IPS-20b (cell line): ENCODE results near the gene OSBPL2.

Experiments
- H3K27ac ChIP-seq: one replicate; pipeline ENCODE4 v1.5.1; 2013; ENCODE audit warnings: low read length
- H3K27me3 ChIP-seq: 2 replicates; pipeline ENCODE4 v1.6.1; 2013; ENCODE audit warnings: mild to moderate bottlenecking, low read length, inconsistent platforms; ENCODE audit not compliant: insufficient read depth
- H3K36me3 ChIP-seq: 2 replicates; pipeline ENCODE4 v1.6.1; 2013; ENCODE audit warnings: low read depth, mild to moderate bottlenecking, inconsistent platforms, low read length, moderate library complexity; ENCODE audit not compliant: insufficient read depth
- H3K4me1 ChIP-seq: 2 replicates; pipeline ENCODE4 v1.6.1; 2013; ENCODE audit warnings: mild to moderate bottlenecking, control low read depth, inconsistent platforms, low read length, moderate library complexity; ENCODE audit not compliant: insufficient read depth
- H3K4me3 ChIP-seq: 2 replicates; pipeline ENCODE4 v1.5.1; 2013; ENCODE audit warnings: mild to moderate bottlenecking, low read length, inconsistent platforms
- H3K9ac ChIP-seq: 2 replicates; pipeline ENCODE4 v1.6.1; 2013; ENCODE audit warnings: low read depth, mild to moderate bottlenecking, inconsistent platforms, low read length, moderate library complexity
- H3K9me3 ChIP-seq: 2 replicates; pipeline ENCODE4 v1.6.1; 2013; ENCODE audit warnings: mild to moderate bottlenecking, low read depth, low read length, inconsistent platforms; ENCODE audit not compliant: insufficient read depth

OSBPL2 gene

GRCh38 chr20:62226707-62227590 is 11.4 kb upstream of the OSBPL2 start:
- H3K4me3 ChIP-seq, result no peak overlapping the region
- H3K9me3 ChIP-seq, result no peaks in the 10 kb centered on the region
- peaks cover 43% of the 10 kb centered on the region for H3K27me3 ChIP-seq
- no peak overlapping the region for H3K9ac ChIP-seq
- no peak overlapping the region for H3K27ac ChIP-seq
- H3K4me1 ChIP-seq, result no peaks in the 10 kb centered on the region; the same call in 1 of the 2 replicates
- H3K36me3 ChIP-seq, result no peaks in the 10 kb centered on the region

GRCh38 chr20:62227591-62227976 is 10.7 kb upstream of the OSBPL2 start:
- Histone ChIP-seq H3K27me3 (peaks cover 37% of the 10 kb centered on the region), H3K27ac (no peak overlapping the region)

DNA sequence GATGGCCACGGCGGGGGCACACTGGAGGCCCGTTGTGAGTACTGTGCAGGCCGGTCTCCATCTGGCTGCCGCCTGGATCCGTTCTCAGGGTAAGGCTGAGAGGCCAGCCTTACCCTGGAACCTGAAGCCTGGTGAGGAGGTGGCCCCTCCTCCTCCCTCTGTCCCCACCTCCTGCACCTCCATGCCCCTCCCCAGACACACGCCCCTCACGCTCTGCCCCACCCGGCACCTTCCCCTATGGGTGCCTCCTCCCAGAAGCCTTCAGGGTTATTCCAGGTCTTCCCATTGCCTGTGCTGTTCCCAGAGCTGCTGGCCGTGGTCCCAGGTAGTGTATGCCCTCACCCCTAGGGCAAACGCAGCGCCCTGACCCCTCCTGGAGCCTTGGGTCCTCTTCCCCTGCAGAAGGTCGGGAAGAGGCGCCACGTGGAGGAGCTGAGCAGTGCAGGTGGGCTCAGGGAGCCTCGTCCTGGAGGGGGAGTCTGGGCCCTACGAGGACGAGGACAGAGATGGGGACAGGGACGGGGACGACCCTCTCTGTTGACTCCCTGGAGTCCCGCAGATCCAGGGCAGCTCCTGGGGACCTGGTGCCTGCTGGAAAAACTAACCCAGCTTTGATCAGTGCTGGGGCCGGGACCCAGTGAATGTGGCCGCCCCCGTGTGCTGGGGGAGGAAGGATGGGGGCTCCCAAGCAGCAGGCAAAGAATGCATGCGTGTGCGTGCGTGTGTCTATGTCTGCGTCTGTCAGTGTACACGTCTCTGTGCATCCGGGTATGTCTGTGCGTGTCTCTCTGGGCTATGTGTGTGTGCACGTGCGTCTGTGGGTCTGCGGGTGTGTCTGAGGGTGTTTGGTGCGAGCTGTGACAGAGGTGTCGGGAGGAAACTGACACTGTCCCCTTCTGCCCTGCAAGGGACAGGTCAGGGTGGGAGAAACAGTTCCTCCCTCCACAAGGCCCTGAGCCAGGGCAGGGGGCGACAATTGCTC is 10.1 kb upstream of the OSBPL2 start:
- Histone ChIP-seq H3K36me3 (no peaks in the 10 kb centered on the region), H3K9ac (no peak overlapping the region), H3K4me3 (no peak overlapping the region), H3K4me1 (no peaks in the 10 kb centered on the region; the same call in 1 of the 2 replicates), H3K9me3 (no peaks in the 10 kb centered on the region), H3K27ac (no peak overlapping the region), H3K27me3 (peaks cover 30% of the 10 kb centered on the region)

More at GRCh38 chr20:62227591-62227976, 10.7 kb upstream of the OSBPL2 start:
- Histone ChIP-seq H3K9ac (no peak overlapping the region), H3K9me3 (no peaks in the 10 kb centered on the region), H3K4me1 (no peaks in the 10 kb centered on the region; the same call in 1 of the 2 replicates), H3K36me3 (no peaks in the 10 kb centered on the region), H3K4me3 (no peak overlapping the region)

DNA sequence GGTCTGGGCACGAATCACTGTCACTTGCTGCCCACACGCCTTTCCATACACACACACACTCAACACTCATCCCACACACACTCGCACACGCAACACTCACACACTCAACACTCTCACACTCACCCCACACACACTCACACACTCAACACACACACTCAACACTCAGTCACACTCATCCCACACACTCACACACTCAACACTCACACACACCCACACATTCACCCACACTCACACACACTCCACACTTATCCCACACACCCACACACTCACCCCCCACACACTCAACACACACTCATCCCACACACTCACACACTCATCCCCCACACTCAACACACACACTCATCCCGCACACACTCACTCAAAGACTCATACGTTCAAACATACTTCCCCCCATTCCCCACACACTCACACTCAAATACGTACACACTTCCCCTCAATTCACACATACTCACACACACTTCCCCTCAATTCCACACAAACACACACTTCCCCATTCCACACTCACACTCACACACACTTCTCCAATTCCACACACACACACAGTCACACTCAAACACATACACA is 9.3 kb upstream of the OSBPL2 start:
- Histone ChIP-seq H3K36me3 (no peaks in the 10 kb centered on the region), H3K27ac (no peak overlapping the region), H3K4me3 (no peak overlapping the region), H3K27me3 (peaks cover 22% of the 10 kb centered on the region; the same call in 1 of the 2 replicates), H3K9ac (no peak overlapping the region), H3K4me1 (no peaks in the 10 kb centered on the region; the same call in 1 of the 2 replicates), H3K9me3 (no peaks in the 10 kb centered on the region)

- Histone ChIP-seq H3K4me3 (no peak overlapping the region), H3K9me3 (no peaks in the 10 kb centered on the region), H3K27ac (no peak overlapping the region), H3K4me1 (no peaks in the 10 kb centered on the region; the same call in 1 of the 2 replicates), H3K9ac (no peak overlapping the region), H3K36me3 (no peaks in the 10 kb centered on the region), H3K27me3 (peaks cover 16% of the 10 kb centered on the region; the same call in 1 of the 2 replicates)
Observed at GRCh38 chr20:62229667-62230066, 8.7 kb upstream of the OSBPL2 start.

DNA sequence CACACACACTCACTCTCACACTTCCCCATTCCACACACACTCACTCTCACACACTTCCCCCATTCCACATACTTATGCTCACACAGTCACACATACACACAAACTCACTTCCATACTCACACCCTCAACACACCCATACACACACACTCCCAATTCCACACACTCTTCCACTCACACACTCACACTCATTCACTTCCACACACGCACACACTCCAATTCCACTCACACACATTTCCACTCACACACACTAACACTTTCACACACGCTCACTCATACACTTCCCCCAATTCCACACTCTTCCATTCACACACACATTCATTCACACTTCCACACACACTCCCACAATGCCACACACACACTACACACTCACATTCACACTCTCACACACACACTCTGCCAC is 8.0 kb upstream of the OSBPL2 start:
- Histone ChIP-seq H3K9ac (no peak overlapping the region), H3K4me3 (no peak overlapping the region), H3K27ac (no peak overlapping the region), H3K9me3 (no peaks in the 10 kb centered on the region), H3K4me1 (no peaks in the 10 kb centered on the region; the same call in 1 of the 2 replicates), H3K36me3 (no peaks in the 10 kb centered on the region), H3K27me3 (peaks cover 10% of the 10 kb centered on the region; the same call in 1 of the 2 replicates)

- peaks cover 6% of the 10 kb centered on the region; the same call in 1 of the 2 replicates for H3K27me3 ChIP-seq
- H3K4me1 ChIP-seq, result no peaks in the 10 kb centered on the region; the same call in 1 of the 2 replicates
- H3K9me3 ChIP-seq, result no peaks in the 10 kb centered on the region
- H3K9ac ChIP-seq, result no peak overlapping the region
- H3K4me3 ChIP-seq, result no peak overlapping the region
- H3K27ac ChIP-seq, result no peak overlapping the region
- no peaks in the 10 kb centered on the region for H3K36me3 ChIP-seq
Observed at GRCh38 chr20:62230696-62231095, 7.6 kb upstream of the OSBPL2 start.

DNA sequence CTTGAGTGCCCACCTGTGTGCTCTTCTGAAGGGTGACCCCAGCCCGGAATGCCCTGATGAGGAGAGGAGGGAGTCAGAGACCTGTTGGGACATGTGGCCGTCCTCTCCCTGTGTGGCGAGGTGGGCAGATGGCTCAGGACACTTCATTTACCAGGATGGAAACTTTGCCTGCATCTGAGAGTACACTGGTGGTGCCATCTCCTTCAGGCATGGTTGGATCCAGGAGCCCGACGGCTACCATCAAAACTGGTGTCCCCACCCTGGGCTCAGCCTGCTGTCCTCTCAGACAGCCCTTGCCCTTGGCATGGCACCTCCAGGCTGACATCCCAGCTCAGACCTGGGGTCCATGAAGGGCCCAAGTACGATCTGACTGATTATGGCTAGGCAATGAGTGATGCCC is 7.0 kb upstream of the OSBPL2 start:
- H3K27me3 ChIP-seq, result peaks cover under 1% of the 10 kb centered on the region; the same call in 1 of the 2 replicates
- no peaks in the 10 kb centered on the region for H3K9me3 ChIP-seq
- no peak overlapping the region for H3K27ac ChIP-seq
- H3K4me3 ChIP-seq, result no peak overlapping the region
- no peaks in the 10 kb centered on the region for H3K36me3 ChIP-seq
- H3K9ac ChIP-seq, result no peak overlapping the region
- H3K4me1 ChIP-seq, result no peaks in the 10 kb centered on the region; the same call in 1 of the 2 replicates

DNA sequence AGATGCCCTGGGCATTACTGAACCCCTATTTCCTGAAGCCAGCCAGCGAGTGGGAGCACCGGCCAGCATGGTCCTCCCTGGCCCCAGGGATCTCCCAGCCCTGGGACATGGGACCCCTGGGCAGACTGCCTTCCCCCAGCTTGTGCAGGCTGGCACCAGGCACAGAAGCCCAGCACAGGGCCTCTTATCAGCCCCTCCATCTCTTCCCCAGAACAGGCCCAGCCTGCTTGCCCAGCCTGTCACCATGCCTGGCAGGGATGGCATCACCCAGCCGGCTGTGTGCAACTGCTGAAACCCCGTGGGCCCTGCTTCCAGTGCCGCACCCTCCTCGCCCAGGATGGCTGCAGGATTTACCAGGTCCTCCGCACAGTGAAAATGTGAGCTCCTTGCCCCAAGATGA is 6.1 kb upstream of the OSBPL2 start:
- Histone ChIP-seq H3K36me3 (no peaks in the 10 kb centered on the region), H3K27me3 (no peaks in the 10 kb centered on the region; the same call in 1 of the 2 replicates), H3K27ac (no peak overlapping the region), H3K4me1 (no peaks in the 10 kb centered on the region; the same call in 1 of the 2 replicates), H3K9me3 (no peaks in the 10 kb centered on the region), H3K4me3 (no peak overlapping the region), H3K9ac (no peak overlapping the region)

GRCh38 chr20:62232770-62233645 is 5.3 kb upstream of the OSBPL2 start:
- Histone ChIP-seq H3K27me3 (no peaks in the 10 kb centered on the region; the same call in 1 of the 2 replicates), H3K36me3 (no peaks in the 10 kb centered on the region), H3K27ac (no peak overlapping the region), H3K4me1 (no peaks in the 10 kb centered on the region; the same call in 1 of the 2 replicates), H3K4me3 (no peak overlapping the region), H3K9ac (no peak overlapping the region), H3K9me3 (no peaks in the 10 kb centered on the region)
